CD4-positive, alpha-beta T cell treated with Interferon gamma for 1 hour (primary cell): ENCODE results near the gene SLC35E2B.
"Not testable (repeated sequence)": the region's sequence is repeated elsewhere in the genome, so short reads cannot be mapped to it uniquely, and the experiment has no call there.

ENCODE experiments used
- DNase-seq: peaks from one replicate; pipeline ENCODE4 v3.0.0-alpha.2; 2020

SLC35E2B gene

DNA sequence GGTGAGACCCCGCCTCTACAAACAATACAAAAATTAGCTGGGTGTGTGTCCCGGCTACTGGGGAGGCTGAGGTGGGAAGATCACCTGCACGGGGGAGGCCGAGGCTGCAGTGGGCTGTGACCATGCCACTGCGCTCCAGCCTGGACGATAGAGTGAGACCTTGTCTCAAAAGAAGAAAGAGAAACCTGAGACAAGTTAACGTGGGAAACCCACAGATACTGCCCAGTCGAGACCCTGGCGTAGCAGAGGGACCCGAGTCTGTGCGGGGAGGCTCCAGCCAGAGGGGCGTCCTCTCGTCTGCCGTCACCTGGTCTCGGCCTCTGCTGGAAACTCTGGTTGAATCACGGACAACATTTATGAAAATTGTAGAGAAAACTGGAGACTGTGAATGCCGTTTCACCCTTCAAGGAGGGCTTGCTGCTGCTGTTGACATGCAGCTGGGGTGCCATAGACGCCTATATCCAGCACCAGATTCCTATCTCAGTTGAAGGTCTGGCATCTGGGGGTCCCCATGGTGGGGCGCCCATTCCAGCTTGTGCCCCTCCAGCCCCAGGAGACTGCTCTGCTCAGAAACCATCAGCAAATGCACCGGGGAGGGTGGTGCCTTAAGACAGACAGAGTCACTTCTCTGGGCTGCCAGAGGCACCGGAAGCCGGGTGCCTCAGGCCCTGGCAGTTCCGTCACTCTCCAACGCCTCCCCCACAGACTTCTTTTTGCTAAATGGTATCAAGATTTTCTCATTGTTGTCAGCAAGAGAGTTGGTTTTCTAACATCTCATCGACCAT is 20.2 kb downstream of the SLC35E2B start:
- no peak for DNase-seq

DNA sequence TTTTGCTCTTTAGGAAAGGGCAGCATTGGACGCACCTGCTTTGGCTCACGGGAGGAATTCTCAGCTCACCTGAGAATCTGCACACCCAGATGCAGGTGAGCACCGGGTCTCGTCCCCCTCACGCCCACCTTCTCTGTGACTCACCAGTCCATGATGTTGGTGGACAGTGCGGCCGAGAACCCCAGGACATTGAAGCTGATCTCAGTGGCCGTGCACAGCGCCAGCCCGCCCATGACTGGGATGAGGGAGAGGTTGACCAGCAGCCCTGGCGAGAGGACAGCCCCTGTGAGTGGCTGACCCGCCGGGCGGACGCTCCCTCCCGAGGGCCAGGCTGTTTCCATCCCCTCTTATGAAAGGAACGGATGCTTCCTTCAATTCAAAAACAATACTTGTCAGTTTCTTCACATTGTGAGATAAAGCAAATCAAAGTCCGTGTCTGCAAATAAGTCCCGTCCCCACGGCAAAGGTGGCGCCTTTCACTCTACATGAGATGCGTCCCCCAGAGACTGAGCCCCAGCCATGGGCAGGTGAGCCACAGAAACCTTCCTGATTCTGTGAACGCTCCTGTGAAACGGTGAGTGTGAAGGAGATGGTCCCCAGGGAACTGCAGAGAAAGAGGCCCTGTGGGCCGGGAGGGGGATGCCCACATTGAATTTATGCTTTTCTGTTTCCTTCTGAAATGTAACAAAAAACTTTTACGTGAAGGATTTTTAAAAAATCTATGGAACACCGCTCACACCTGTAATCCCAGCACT is 21.1 kb downstream of the SLC35E2B start:
- no peak for DNase-seq

DNA sequence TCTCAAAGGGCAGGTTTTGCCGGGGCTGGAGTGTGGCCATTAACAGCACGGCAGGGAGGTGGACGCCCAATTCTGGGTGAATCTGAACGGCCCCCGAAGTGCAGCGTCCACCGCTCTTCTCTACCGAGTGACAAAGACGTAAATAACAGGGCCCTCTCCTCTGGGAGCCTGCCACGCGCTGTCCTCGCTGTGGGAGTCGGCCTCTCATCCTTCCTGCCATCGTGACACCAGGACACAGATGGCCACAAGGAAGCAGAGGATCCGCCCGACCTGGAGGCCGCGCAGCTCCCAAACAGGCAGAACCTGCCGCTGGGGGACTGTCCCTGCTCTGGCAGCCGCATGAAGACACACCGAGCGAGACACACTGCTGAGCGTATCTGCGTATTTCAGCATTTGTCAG is 21.7 kb downstream of the SLC35E2B start:
- no peak for DNase-seq

DNA sequence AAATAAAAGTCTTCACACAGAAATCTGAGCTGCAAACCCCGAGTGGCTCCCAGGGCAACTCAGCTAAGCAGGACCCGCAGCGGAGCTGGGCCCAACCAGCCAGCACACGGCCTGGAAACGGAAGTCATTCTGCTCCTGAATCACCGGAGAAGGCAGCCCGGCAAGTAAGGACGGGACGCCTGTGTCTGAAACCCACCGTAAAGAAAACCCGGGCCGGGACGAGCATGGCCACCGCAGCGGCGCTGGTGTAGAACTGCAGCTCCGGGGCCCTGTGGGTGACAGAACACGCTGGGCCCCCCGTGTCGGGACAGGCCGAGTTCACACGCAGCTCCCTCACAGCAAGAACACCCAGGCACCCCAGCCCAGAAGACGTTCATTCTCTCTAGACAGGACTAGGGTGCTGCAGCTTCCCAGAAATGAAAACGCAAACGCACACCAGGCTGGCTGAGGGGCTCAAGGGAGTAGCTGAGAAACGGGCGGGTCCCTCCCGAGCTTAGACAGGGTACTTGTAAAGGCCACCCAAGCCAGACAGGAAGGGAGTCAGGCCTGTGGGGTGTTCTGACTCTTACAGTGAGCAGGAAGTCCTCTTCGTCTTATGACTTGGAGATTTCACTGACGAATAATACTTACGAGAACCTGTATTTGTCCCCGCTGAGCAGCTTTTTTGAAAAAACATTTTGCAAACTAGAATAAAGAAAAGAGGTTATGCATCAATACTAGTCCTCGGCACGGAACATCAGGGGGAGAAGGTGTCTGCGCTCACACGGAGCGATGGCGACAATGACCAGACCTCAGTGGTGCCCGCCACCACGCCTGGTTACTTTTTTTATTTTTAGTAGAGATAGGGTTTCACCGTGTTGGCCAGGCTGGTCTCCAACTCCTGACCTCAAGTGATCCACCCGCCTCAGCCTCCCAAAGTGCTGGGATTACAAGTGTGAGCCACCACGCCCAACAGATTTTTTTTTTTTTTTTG is 22.8 kb downstream of the SLC35E2B start:
- DNase-seq, result no peak

DNA sequence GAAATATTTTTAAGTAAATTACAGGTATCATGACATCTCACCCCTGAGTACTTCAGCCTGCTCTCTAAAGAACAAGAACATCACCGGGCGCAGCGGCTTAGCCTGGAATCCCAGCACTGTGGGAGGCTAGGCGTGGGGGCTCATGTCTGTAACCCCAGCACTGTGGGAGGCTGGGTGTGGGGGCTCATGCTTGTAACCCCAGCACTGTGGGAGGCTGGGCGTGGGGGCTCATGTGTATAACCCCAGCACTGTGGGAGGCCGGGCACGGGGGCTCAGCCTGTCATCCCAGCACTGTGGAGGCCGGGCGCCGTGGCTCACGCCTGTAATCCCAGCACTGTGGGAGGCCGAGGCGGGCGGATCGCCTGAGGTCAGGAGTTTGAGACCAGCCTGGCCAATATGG is 26.1 kb downstream of the SLC35E2B start:
- DNase-seq, result no peak

DNA sequence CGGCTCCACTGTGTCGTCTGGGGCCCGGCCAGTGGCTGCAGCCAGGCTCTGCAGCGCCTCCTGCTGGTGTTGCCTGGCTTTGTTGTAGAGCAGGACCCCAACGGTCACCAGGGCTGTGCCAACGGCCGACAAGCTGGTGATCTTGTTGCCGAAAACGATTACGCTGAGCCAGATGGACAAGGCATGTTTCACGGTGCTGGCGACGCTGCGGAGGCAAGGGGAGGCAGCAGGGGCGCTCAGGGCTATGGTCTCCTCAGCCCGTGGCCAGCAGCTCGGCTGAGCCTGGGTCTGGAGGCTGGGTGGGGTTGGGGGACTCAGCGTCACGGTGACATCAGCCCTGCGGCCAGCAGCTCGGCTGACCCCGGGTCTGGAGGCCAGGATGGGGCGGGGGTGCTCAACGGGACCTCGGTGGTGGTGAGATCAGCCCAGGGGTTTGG is 26.8 kb downstream of the SLC35E2B start:
- peak; percentile 9 for DNase-seq

DNA sequence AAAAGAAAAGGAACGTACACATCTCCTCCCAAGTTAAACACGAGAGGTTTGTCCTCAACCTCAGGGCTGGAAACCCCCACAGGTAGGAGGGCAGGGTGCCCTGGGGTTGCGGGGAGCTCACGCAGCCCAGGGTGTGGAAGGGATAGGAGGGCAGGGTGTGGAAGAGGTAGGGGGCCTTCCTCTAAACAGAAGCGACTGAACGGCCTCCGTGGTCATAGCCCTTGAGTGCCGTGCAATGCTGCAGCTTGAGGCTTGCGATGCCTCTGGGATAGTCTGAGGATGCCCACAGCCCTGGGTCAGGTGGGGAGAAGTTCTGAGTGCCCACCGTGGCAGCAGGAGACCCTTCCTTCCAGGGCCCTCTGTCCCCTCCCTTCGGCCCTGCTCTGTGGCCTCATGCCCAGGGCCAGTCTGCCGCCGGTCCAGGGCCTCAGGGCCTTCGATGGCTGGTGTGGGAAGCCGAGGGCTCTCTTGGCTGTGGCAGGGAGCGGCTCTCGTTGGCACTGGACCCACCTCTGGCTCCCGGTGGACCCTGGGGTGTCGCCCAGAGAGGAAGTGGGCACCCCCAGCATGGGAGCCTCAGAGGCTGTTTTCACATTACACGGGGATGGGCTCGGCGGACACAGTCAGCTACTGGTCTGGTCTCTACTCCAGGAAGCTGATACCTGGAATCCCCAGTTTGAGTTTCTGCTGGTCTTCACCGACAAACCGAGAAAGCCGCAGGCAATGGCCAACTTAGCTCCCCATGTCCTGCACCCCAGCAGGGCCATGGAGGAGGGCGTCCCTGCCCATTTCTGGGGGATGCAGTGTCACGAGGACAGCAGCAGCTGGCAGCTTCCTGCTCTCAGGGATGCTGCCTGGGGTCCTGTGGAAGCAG is 27.4 kb downstream of the SLC35E2B start:
- DNase-seq, result no peak

DNA sequence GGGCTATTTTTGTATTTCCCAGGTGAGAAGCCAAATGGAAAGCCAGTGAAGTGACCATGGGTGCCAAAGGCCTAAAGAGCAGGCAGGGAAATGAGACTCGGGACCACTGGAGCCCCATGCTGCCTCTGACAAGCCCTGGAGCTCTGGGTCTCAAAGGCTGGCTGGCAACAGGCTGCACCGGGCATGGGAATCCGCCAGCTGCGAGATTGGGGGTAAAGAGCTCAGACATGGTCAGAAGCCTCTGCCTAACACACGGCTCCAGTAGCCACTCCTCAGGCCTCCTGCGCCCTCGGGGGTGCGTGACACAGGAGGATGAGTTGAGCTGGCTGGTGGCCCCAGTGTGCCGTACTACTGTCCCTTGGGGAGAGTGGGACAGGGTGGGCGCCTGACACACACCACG is 28.3 kb downstream of the SLC35E2B start:
- not testable (repeated sequence) for DNase-seq

DNA sequence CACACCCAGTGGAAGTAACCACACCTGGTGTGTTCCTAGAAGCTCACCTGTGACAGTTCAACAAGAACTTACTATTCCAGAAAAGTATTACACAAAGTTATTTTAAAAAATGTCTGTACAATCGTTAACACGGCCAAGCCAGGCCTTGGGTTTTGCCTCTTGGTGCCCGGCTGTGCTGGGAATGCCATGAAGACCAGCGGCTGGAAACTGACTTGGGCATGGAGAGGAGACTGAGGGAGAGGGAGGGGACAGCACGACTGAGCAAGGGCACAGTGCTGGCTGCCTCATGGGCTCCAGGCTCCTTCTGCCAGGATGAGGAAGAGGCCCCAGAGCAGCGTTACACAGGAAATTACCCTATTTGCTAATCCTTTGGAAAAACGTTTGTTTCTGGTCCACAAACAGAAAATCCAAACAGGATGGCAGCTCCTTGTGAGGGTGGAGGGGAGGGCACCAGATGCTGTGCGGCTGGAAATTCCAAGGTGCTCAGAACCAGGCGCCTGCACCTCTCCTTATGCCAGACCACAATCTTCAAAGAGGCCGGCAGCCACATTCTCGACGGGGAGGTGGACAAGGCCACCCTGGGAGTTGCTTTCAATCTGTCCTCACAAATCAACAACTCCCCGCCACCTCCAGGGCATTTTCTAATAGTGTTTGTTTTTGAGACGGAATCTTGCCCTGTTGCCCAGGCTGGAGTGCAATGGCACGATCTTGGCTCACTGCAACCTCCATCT is 29.6 kb downstream of the SLC35E2B start:
- not testable (repeated sequence) for DNase-seq

DNA sequence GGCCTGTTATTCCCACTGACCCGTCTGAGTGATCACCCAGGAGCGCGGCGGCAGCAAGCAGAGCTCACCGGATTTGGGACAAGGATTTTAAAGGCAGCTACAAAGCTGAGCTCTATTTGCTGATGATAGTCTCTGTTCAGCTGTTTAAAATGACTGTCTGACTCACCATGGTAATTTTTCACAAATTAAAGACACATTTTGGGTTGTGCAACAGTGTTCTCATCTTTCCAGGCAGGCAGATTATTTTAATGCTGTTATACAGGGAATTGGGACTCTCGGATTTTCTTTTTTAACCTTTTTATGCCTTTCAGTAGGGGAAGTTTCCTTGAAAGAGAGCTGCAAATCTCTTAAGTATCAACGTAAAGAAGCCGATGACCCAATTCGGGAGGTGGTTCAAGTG is 30.2 kb downstream of the SLC35E2B start:
- not testable (repeated sequence) for DNase-seq

DNA sequence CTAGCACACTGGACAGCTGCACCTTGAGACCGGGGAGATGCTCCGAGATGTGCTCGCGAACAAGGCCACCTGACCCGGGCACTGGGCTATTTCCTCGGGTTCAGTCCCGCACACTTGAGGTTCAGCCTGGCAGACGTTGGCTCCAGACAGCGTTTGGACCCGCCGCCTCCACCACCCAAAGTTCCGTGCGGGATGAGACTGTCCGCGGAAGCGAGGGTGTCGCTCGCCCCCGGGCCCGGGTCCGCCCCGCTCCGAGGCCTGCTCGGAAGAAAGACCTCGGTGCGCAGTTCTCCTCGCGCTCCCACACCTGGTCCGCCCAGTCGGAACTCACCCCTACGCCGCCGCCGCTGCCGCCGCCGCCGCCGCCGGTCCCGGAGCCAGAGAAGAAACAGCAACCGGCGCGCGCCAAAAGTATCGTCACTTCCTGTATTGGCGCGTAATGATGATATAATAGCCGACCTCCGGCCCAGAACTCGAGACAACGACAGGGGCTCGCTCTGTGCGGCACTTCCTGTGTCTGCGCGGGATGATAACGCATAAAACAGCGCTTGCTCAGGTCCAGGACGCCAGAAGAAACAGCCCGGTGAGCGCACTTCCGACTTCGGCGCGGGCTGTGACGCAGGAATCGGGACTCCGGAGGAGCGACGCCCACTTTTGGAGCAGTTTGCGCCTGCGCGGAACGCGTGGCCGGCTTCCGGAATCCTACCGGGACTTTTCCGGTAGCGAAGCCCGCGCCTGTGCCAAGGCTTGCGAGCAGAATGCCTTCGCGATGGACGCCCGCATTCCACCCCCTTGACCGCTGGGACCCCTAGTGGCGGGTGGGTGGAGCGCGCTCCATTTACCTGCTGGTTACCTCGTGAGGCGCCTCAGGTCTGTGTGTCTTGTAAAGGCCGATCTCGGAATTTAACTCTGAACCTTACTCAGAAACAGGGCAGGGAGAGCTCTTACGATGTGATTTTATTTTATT is 33.7 kb downstream of the SLC35E2B start, which contains the start of gene CDK11B:
Gene CDK11B, minus strand, starts transcription at position 422 of the 967 bp plus-strand sequence. CDS start 1,519 bp downstream, outside the sequence.
- peak; percentile 97 for DNase-seq

DNA sequence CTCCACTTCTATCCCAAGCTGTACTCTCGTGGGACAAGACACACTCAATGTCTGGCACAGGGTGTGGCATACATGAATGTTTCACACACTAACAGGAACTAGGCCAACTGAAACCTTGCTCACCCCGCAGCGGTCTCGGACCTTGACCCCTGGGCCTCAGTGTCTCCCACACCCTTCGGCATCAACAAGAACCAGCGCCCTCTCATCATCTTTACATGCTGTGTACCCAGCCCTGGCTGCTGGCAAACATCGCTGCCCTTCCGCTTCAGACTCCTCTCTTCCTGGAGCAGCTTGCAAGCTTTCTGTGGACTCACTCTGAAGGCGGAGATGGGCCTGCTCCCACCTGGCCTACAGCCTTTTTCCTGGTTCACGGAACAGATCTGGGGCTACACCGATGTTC is 44.3 kb downstream of the SLC35E2B start:
- DNase-seq, result not testable (repeated sequence)

DNA sequence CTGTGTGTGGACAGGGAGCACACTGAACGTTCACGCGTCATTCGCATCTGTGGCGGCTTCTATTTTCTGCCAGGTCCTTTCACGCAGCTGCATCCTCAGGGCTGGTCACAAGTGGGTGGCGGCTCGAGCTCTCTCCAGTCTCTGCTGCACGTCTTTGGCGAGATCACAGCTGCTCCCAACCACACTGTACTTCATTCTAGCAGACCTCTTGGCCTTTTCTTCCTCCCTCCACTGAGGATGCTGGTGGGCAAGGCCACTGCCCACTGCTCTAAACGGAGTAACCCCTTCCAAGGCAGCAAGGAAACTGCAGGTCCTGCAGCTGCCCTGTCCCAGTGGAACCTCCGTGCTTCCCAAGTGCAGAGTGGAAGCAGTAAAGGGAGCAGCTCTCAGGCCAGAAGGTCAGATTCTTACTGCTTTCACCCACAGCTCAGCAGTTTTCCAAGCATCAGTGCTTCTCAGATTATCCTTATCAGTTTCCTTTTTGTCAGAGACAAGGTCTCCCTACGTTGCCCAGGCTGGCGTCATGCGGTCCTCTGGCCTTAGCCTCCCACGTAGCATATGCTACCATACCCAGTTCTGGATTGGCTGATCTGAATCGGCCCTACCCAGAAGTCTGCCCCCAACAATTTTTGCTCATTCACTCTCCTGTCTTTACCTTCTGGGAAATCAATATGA is 44.9 kb downstream of the SLC35E2B start:
- not testable (repeated sequence) for DNase-seq

DNA sequence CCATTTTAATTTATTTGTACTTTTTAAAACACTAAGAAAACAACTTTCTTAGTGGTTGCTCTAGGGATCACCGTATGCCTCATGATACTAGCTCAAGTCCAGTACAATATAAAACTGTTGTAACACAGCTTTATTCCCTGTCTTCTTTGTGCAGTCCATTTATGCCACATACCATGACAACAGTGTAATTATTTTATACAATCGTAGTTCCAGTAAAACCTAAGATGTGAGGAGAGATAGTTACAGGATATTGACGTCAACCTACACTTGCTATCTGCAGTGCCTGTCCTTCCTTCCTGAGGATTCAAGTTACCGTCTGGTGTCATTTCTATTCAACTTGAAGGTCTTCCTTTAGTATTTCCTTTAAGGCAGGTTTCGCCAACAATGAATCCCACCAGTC is 46.3 kb downstream of the SLC35E2B start:
- not testable (repeated sequence) for DNase-seq

DNA sequence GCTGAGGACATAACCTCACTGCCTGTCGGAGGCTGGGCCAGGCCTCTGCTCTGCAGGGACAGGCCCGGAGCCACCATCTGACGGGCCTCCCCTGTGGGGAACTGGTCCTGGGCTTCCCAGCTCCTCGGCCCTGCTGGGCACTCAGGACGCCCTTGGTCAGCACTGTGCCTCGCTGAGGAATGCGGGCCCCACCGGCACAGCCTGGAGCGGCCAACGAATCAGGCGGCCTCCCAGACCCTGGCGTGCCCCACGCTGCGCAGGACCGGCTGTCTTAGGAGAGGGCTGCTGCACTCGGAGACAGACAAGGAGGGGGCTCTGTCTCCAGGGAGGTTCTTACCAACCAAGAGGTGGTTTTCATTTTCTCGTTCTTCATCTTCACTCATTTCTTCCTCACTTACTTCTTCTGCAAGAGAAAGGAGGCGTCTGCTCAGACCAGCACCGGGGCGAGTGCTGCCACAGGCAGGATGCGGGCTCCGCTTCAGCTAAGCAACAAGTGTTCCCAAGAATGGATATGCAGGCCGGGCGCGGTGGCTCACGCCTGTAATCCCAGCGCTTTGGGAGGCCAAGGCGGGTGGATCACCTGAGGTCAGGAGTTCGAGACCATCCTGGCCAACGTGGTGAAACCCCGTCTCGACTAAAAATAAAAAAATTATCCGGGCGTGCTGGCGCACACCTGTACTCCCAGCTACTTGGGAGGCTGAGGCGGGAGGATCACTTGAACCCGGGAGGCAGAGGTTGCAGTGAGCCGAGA is 51.7 kb downstream of the SLC35E2B start:
- not testable (repeated sequence) for DNase-seq

DNA sequence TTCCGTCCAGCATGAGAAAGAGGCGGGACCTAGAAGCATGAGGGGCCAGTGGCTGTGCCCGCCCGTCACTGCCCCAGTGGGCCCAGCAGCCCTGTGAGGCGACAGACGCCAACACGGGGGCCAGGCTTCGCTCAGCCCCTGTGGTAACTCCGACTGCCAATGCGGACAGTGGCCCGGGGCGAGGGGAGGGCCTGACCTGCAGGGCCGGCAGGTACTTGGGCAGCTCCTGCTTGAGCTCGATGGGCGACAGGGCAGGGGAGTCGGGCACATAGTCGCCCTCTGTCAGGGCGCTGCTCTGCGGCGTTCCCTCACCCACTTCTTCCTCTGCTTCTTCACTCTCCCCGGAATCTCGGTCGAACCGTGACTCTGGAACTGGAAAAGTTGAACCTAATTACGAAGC is 52.5 kb downstream of the SLC35E2B start:
- not testable (repeated sequence) for DNase-seq

DNA sequence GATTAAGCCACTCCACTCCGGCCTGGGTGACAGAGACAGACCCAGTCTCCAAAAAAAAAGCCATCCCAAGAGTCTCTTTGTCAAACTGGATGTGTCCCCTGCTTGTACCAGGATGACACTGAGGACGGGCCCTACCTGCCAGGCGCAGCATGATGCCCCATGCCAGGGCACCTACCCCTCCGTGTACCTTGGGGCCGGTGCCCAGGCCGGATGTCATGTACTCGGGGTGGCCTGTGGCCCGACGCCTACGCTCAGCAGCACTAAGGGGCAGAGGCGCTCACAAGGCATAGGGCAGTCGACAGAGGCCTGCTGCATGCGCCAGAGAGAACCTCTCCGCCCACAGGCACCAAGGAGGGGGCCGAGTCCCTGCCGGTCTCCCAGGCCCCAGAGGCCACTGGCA is 53.2 kb downstream of the SLC35E2B start:
- not testable (repeated sequence) for DNase-seq

DNA sequence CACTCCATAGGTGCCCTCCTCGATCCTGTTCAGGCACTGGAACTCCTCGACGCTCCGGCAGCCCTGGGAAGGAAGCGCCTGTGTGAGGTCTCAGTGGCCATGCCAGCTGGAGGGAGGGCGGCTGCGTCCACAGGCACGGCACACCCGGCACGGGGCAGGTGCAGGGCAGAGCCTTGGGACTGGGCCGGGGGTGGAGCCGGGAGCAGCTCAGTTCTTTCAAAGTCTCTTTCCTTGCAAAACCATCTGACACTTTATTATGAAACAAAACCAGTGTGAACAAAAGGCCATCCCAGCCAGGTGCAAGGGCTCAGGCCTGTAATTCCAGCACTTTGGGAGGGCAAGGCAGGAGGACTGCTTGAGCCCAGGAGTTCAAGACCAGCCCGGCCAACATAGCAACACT is 54.1 kb downstream of the SLC35E2B start:
- not testable (repeated sequence) for DNase-seq
